ENCODE data around the gene SPEN.
"Not testable (repeated sequence)": the region's sequence is repeated elsewhere in the genome, so short reads cannot be mapped to it uniquely, and the experiment has no call there.

SPEN gene

GRCh38 chr1:15975805-15976680, 128.5 kb downstream of the SPEN start, which contains the start of gene ZBTB17:
TSS of gene ZBTB17 (minus strand) at chr1:15976101. CDS start at chr1:15948495, 27,606 bp downstream.
- peaks cover 2% of the 10 kb centered on the region for H3K27me3 Mint-ChIP-seq (ENCODE audit: low read depth, poor library complexity)
- peak within 1 kb of the TSS; percentile 72 for H3K27ac Mint-ChIP-seq
- peak within 1 kb of the TSS; percentile 91 for H3K4me3 Mint-ChIP-seq
- peaks cover 18% of the 10 kb centered on the region for H3K4me1 Mint-ChIP-seq
- peaks cover 25% of the 10 kb centered on the region for H3K36me3 Mint-ChIP-seq (ENCODE audit: low read depth)
- no peak for TF ChIP-seq CTCF (IDR thresholded peaks at IDR 0.05)
- DNase-seq = peak; percentile 96
- peaks cover 36% of the 10 kb centered on the region for H3K9me3 Mint-ChIP-seq

DNA sequence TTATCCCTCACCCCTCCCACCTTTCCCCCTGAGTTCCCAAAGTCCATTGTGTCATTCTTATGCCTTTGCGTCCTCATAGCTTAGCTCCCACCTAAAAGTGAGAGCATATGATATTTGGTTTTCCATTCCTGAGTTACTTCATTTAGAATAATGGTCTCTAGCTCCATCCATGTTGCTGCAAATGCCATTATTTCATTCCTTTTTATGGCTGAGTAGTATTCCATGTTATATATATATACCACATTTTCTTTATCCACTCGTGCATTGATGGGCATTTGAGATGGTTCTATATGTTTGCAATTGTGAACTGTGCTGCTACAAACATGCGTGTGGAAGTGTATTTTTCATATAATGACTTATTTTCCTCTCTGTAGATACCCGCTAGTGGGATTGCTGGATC, 130.4 kb downstream of the SPEN start:
- not testable (repeated sequence) for H3K27ac Mint-ChIP-seq
- peaks cover 18% of the 10 kb centered on the region for H3K4me1 Mint-ChIP-seq

GRCh38 chr1:15981679-15982078, 134.2 kb downstream of the SPEN start:
- Mint-ChIP-seq H3K9me3 (peaks cover 53% of the 10 kb centered on the region), H3K36me3 (ENCODE audit: low read depth) (no peaks in the 10 kb centered on the region), H3K27me3 (ENCODE audit: low read depth, poor library complexity) (peaks cover 15% of the 10 kb centered on the region), H3K4me3 (no peak overlapping the region), H3K4me1 (peaks cover 2% of the 10 kb centered on the region), H3K27ac (no peak overlapping the region)
- no peak for TF ChIP-seq CTCF (IDR thresholded peaks at IDR 0.05)
- no peak for DNase-seq

More for the DNA sequence above, 130.4 kb downstream of the SPEN start:
- peaks cover 52% of the 10 kb centered on the region for H3K9me3 Mint-ChIP-seq
- H3K4me3 Mint-ChIP-seq; H3K36me3 Mint-ChIP-seq (ENCODE audit: low read depth); DNase-seq; H3K27me3 Mint-ChIP-seq (ENCODE audit: low read depth, poor library complexity): not testable (repeated sequence)

DNA sequence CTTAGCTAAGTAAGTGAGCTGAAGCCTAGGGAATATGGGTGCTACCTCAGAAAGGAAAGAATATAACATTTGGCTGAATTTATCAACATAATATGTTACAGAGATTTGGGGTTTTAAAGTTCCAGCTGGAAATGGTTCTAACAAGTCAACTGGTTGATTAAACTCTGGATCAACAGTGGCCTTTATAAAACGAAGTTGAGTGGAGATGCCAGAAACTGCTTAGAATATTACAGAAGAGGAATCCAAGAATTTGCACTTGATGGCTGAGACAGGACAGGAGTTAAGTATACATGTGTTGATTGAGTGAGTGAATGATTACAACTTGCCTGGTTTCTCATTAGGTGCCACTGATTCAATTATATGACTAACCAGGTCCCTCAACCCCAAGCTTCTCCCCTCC, 135.8 kb downstream of the SPEN start:
- Mint-ChIP-seq H3K9me3 (peaks cover 39% of the 10 kb centered on the region), H3K4me1 (no peaks in the 10 kb centered on the region), H3K27ac (no peak overlapping the region), H3K4me3 (no peak overlapping the region), H3K27me3 (ENCODE audit: low read depth, poor library complexity) (peaks cover 20% of the 10 kb centered on the region), H3K36me3 (ENCODE audit: low read depth) (no peaks in the 10 kb centered on the region)
- no peak for DNase-seq
- no peak for TF ChIP-seq CTCF (IDR thresholded peaks at IDR 0.05)

DNA sequence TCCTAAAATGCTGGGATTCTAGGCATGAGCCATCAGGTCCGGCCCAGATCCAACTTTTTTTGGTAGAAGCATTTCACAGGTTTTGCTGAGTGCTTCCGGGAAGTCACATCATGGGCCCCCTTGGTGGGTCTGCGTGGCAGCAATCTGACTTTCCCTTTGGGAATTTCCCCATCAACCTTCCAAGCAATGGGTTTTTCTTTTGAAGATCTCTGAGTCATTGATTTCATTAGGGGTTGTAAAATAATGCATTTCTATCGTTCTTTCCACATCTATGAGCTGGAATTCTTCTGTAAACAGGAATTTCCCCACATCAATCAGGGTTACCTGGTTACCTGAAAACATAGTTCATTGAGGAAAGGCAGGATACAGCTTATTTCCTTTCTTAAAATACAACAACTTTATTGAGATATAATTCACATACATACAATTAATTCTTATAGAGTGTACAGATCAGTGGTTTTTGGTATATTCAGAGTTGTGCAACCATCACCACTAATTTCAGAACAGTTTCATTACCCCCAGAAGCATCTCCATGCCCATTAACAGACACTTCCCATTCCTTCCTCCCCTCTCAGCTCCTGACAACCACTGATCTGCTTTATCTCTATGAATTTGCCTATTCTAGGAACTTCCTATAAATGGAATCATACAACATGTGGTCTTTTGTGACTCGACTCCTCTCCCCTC, 138.2 kb downstream of the SPEN start:
- Mint-ChIP-seq H3K4me1 (no peaks in the 10 kb centered on the region), H3K36me3 (ENCODE audit: low read depth) (no peaks in the 10 kb centered on the region), H3K27ac (no peak overlapping the region), H3K9me3 (peaks cover 28% of the 10 kb centered on the region), H3K27me3 (ENCODE audit: low read depth, poor library complexity) (peaks cover 24% of the 10 kb centered on the region), H3K4me3 (no peak overlapping the region)
- no peak for TF ChIP-seq CTCF (IDR thresholded peaks at IDR 0.05)
- no peak for DNase-seq

DNA sequence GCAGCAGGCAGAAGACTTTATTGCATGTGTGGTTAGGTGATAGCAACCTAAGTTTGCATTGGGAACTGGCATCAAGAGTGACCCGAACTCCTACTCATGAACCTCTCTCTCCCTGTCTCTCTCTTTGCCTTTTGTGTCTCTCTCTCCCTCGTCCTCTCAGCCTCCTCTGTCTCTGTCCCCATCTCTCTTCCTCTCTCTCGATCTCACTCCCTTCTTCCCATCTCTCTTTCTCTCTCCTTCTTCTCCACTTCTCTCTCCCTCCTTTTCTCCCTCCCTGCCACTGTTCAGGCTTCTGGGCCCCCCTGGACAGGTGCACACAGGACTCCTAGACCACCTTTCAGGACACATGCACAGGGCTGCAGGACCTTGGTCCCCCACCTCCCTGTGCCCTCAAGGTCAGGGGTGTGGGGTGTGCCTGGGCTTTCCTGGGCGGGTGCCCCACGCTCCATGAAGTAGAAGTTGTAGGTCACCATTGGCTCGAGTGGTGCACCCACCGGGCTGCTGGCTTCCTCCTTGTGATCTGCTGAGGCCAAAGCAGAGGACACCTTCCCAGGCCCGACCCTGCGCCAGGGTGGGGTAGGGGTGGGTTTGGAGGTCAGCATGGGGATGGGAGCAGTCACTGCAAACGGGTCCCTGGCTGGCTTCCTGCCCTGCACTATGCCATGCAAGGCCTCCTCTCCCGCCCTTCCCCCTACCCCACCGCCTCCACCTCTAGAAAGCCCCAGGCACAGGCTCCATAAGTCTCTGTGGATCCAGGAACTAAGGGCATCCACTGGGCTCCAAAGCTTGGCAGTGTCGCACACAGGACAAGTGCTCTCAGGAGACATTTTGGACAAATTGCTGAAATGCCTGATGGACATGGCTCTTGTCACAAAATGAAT, 141.6 kb downstream of the SPEN start:
- no peaks in the 10 kb centered on the region for H3K36me3 Mint-ChIP-seq (ENCODE audit: low read depth)
- peaks cover 9% of the 10 kb centered on the region for H3K27me3 Mint-ChIP-seq (ENCODE audit: low read depth, poor library complexity)
- no peak overlapping the region for H3K27ac Mint-ChIP-seq
- H3K4me1 Mint-ChIP-seq = no peaks in the 10 kb centered on the region
- no peaks in the 10 kb centered on the region for H3K9me3 Mint-ChIP-seq
- TF ChIP-seq CTCF (IDR thresholded peaks at IDR 0.05) = no peak
- H3K4me3 Mint-ChIP-seq = no peak overlapping the region
- DNase-seq = no peak

Data from nephron progenitor cell (in vitro differentiated cells).